Measurements from ENCODE around the gene SLC22A23.

DNA sequence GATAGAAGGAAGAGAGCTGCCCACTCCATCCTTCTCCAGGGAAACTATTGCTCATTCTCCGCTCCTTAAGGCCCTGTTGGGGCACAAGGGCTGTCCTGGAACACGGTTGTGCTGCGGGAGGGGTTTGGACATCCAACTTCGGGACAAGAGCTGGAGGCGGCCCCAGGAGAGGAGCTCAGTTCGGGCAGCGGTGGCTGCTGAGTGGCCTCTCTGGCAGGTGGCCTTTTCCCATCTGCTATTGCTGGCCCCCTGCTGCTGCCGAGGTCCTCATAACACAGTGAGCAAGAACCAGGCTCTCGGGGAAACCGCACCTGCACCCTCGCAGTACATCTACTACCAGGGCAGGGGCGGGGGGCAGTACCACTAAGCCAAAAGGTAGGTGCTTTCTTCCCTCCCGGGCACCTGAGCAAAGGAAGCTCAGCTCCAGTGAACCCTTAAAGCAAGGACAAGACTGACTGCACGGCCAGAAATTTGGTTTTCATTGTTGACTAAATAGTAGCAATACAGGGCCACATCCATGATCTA, 134.4 kb downstream of the SLC22A23 start:
- no peak for TF ChIP-seq GATA2 (IDR thresholded peaks at IDR 0.05; ENCODE audit: low read depth, low read length)
- no peak for TF ChIP-seq GATA3 (IDR thresholded peaks at IDR 0.05; ENCODE audit: low read depth, low read length)
